Parathyroid adenoma (tissue), 2 donors: ENCODE measurements around the gene KCNJ16.

ENCODE experiments used
- H2AFZ ChIP-seq: fragments of 300-600 bp; sonication (generic); one replicate; pipeline ENCODE4 v1.7.0; 2017; ENCODE audit warnings: antibody characterized with exemption, mild to moderate bottlenecking
- H3K27ac ChIP-seq: fragments of 300-600 bp; sonication (generic); one replicate; pipeline ENCODE4 v1.7.0; 2017
- H3K27me3 ChIP-seq: fragments of 300-600 bp; sonication (generic); one replicate; pipeline ENCODE4 v1.7.0; 2017; ENCODE audit warnings: low read length; ENCODE audit not compliant: control insufficient read depth, insufficient read depth
- H3K36me3 ChIP-seq: fragments of 300-600 bp; sonication (generic); one replicate; pipeline ENCODE4 v1.7.0; 2017; ENCODE audit warnings: low read length; ENCODE audit not compliant: control insufficient read depth, insufficient read depth
- H3K4me1 ChIP-seq: fragments of 300-600 bp; sonication (generic); one replicate; pipeline ENCODE4 v1.7.0; 2017; ENCODE audit warnings: control low read depth
- H3K4me2 ChIP-seq: fragments of 300-600 bp; sonication (generic); one replicate; pipeline ENCODE4 v1.7.0; 2017; ENCODE audit warnings: low read length
- H3K4me3 ChIP-seq: fragments of 300-600 bp; sonication (generic); one replicate; pipeline ENCODE4 v1.7.0; 2017; ENCODE audit warnings: low read depth, low read length
- H3K79me2 ChIP-seq: fragments of 300-600 bp; sonication (generic); one replicate; pipeline ENCODE4 v1.7.0; 2017; ENCODE audit warnings: control low read depth
- H3K9ac ChIP-seq: fragments of 300-600 bp; sonication (generic); one replicate; pipeline ENCODE4 v1.7.0; 2017; ENCODE audit warnings: mild to moderate bottlenecking
- H3K9me3 ChIP-seq: fragments of 300-600 bp; sonication (generic); one replicate; pipeline ENCODE4 v1.7.0; 2017; ENCODE audit warnings: low read length; ENCODE audit not compliant: control insufficient read depth
- TF ChIP-seq, protein P1 (sequence below): fragments of 300-600 bp; sonication (generic); IDR thresholded peaks from one replicate; pipeline ENCODE4 v1.7.0; 2017; ENCODE audit warnings: antibody characterized with exemption, mild to moderate bottlenecking
- donor health status: primary hyperparathyroidism.

Gene KCNJ16

DNA sequence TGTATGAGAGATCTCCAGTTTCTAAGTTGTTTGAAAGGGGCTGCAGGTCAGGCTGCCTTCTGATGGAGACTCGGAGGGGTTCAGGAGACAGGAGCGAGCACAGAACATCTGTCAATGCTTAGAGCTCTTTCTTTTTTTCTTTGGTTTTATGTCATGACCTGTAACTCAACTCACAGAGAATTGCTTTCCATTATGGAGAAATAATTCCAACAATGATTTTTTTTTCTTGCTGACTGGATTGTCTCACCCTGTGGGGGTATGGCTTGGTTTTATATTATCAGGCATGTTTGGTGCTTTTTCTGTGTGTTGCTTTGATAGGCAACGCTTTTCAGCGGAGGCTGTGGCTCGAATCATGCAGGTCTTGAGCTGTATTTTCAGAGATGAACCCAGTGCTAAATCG is 83.6 kb downstream of the KCNJ16 start:
- no peaks in the 10 kb centered on the region for H3K79me2 ChIP-seq
- no peak overlapping the region for H3K4me2 ChIP-seq
- H3K36me3 ChIP-seq, result no peaks in the 10 kb centered on the region
- no peaks in the 10 kb centered on the region for H3K9me3 ChIP-seq
- TF ChIP-seq, protein P1, sequence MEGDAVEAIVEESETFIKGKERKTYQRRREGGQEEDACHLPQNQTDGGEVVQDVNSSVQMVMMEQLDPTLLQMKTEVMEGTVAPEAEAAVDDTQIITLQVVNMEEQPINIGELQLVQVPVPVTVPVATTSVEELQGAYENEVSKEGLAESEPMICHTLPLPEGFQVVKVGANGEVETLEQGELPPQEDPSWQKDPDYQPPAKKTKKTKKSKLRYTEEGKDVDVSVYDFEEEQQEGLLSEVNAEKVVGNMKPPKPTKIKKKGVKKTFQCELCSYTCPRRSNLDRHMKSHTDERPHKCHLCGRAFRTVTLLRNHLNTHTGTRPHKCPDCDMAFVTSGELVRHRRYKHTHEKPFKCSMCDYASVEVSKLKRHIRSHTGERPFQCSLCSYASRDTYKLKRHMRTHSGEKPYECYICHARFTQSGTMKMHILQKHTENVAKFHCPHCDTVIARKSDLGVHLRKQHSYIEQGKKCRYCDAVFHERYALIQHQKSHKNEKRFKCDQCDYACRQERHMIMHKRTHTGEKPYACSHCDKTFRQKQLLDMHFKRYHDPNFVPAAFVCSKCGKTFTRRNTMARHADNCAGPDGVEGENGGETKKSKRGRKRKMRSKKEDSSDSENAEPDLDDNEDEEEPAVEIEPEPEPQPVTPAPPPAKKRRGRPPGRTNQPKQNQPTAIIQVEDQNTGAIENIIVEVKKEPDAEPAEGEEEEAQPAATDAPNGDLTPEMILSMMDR, result no peak
- H3K27me3 ChIP-seq, result no peaks in the 10 kb centered on the region
- no peaks in the 10 kb centered on the region for H3K4me1 ChIP-seq
- H2AFZ ChIP-seq, result no peak overlapping the region
- no peak overlapping the region for H3K4me3 ChIP-seq
- no peak overlapping the region for H3K27ac ChIP-seq
- no peak overlapping the region for H3K9ac ChIP-seq

- TF ChIP-seq, protein P1, result no peak
- Histone ChIP-seq H3K9me3 (no peaks in the 10 kb centered on the region), H2AFZ (no peak overlapping the region), H3K4me3 (no peak overlapping the region), H3K4me2 (no peak overlapping the region), H3K9ac (no peak overlapping the region), H3K4me1 (peaks cover 5% of the 10 kb centered on the region), H3K36me3 (no peaks in the 10 kb centered on the region), H3K27ac (no peak overlapping the region), H3K27me3 (no peaks in the 10 kb centered on the region), H3K79me2 (peaks cover 4% of the 10 kb centered on the region)
These were observed 85.0 kb downstream of the KCNJ16 start for GRCh38 chr17:70159980-70160379.

GRCh38 chr17:70161519-70161918 is 86.5 kb downstream of the KCNJ16 start:
- Histone ChIP-seq H3K4me2 (no peak overlapping the region), H3K79me2 (peaks cover 13% of the 10 kb centered on the region), H3K36me3 (no peaks in the 10 kb centered on the region), H2AFZ (no peak overlapping the region), H3K4me3 (no peak overlapping the region), H3K27me3 (no peaks in the 10 kb centered on the region), H3K9me3 (no peaks in the 10 kb centered on the region), H3K27ac (no peak overlapping the region), H3K4me1 (peaks cover 16% of the 10 kb centered on the region), H3K9ac (no peak overlapping the region)
- TF ChIP-seq, protein P1, result no peak

GRCh38 chr17:70165383-70165782 is 90.4 kb downstream of the KCNJ16 start:
- H3K4me1 ChIP-seq, result peaks cover 18% of the 10 kb centered on the region
- H3K27ac ChIP-seq, result peak overlapping the region; percentile 99
- H3K36me3 ChIP-seq, result peaks cover 6% of the 10 kb centered on the region
- H3K79me2 ChIP-seq, result peaks cover 35% of the 10 kb centered on the region
- no peaks in the 10 kb centered on the region for H3K9me3 ChIP-seq
- TF ChIP-seq, protein P1, result no peak
- no peak overlapping the region for H2AFZ ChIP-seq
- no peak overlapping the region for H3K9ac ChIP-seq
- no peak overlapping the region for H3K4me3 ChIP-seq
- no peaks in the 10 kb centered on the region for H3K27me3 ChIP-seq
- no peak overlapping the region for H3K4me2 ChIP-seq

- H3K9ac ChIP-seq, result no peak overlapping the region
These were observed 91.6 kb downstream of the KCNJ16 start for GRCh38 chr17:70166615-70167014.

More at GRCh38 chr17:70166615-70167014, 91.6 kb downstream of the KCNJ16 start:
- H2AFZ ChIP-seq, result peak overlapping the region; percentile 6
- no peak overlapping the region for H3K4me2 ChIP-seq
- TF ChIP-seq, protein P1, result no peak
- H3K9me3 ChIP-seq, result no peaks in the 10 kb centered on the region
- no peak overlapping the region for H3K4me3 ChIP-seq
- peak overlapping the region; percentile 99 for H3K27ac ChIP-seq
- H3K79me2 ChIP-seq, result peaks cover 47% of the 10 kb centered on the region
- H3K4me1 ChIP-seq, result peaks cover 18% of the 10 kb centered on the region
- H3K36me3 ChIP-seq, result peaks cover 8% of the 10 kb centered on the region
- no peaks in the 10 kb centered on the region for H3K27me3 ChIP-seq
